HG03108 (cell line): Measurements from ENCODE around the gene NDUFA7.
"Not testable (repeated sequence)": the region's sequence is repeated elsewhere in the genome, so short reads cannot be mapped to it uniquely, and the experiment has no call there.

ENCODE experiments used
- ATAC-seq: cut with Tn5 transposase; IDR thresholded peaks from one replicate; pipeline ENCODE4 v1.9.1; 2021; ENCODE audit warnings: moderate library complexity; ENCODE audit not compliant: unreplicated experiment

NDUFA7 gene

DNA sequence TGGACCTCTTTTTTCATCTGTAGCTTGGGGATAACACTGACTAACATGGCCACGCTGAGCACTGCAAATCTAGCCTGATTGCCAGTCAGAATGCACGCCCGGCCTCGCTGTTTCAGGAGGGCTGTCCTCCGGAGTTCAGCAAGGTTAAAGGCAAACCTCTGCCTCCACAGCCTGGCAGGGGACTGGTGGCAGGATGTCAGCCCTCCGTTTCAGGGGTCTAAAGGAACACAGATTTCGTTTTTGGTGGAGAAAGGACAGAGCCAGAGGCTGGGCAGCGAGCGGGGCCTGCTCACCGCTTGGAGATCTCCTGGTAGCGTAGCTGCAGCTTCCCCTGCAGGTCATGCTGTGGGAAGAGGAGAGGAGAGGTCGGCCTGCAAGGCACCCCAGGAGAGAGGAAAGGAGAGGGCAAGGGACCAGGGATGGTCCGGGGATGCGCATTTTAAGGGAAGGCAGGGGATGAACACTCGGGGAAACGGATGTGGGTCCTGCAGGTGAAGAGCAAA, 560 bp downstream of the NDUFA7 start:
- peak; percentile 17 for ATAC-seq

DNA sequence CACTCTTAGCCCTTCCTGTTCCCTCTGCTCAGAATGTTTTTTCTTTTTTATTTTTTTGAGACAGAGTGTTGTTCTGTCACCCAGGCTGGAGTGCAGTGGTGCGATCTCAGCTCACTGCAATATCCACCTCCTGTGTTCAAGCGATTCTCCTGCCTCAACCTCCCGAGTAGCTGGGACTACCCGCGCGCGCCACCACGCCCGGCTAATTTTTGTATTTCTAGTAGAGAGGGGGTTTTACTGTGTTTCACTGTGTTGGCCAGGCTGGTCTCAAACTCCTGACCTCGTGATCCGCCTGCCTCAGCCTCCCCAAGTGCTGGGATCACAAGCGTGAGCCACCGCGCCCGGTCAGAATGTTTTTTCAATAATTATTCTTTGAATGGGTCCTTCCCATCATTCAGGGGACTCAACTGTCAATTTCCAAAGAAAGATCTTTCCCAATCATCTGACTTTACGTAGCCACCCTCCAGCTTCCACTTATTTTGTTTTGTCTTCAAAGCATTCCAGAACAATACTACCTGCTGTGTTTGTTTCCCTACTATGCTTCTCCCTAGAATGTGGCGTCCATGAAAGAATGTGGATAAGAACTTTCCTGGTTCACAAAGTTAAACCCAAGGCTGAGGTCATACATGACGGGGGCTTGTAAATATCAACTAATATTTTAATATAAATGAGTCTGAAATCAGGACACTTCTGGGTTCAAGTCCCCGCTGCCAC, 1.2 kb downstream of the NDUFA7 start:
- ATAC-seq, result no peak

DNA sequence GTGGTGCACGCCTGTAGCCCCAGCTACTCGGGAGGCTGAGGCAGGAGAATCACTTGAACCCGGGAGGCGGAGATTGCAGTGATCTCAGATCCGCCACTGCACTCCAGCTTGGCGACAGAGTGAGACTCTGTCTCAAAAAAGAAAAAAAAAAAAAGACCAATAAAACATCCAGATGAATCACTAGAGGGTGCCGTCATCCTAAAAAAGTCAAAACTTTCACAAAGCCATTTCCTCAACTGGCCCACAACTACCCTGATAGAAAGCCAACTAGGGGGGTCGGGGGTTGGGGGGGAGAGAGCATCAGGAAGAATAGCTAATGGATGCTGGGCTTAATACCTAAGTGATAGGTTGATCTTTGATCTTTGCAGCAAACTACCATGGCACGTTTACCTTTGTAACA, 2.3 kb downstream of the NDUFA7 start:
- not testable (repeated sequence) for ATAC-seq

DNA sequence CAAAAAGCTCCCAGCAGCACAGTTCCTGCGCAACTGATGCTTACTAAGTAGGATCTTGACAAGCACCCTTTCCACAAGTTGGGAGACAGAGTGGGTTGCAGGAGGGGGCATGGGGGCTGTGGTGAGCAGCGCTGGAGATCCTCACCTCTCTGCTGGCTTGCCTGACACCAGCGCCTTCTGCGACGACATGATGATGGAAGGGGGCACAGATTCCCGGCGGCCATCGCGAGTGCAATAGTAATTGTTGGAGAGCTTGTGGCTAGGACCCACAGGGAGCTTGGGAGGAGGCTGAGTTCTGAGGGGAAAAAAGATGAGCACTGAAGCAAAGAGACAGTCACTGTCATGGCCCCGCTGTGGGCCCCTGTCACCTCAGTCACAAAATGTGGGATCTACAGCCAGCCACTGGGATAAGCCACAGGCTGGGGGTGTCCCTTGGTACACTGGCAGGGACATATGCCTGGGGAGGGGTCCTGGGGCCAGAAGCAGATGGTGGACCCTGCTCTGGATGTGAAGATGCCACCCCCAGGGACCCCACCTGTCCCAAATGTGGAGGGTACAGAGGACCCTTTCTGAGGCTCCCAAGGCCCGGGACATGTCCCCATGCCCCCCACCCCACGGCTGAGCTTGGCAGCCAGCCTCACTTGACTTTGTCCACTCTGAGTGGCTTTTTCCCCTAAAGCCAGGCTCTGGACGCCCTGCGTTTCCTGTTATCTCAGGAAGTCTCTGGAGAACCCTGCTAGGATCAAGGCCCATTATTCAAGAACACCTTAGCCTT, 4.6 kb downstream of the NDUFA7 start:
- ATAC-seq, result no peak

DNA sequence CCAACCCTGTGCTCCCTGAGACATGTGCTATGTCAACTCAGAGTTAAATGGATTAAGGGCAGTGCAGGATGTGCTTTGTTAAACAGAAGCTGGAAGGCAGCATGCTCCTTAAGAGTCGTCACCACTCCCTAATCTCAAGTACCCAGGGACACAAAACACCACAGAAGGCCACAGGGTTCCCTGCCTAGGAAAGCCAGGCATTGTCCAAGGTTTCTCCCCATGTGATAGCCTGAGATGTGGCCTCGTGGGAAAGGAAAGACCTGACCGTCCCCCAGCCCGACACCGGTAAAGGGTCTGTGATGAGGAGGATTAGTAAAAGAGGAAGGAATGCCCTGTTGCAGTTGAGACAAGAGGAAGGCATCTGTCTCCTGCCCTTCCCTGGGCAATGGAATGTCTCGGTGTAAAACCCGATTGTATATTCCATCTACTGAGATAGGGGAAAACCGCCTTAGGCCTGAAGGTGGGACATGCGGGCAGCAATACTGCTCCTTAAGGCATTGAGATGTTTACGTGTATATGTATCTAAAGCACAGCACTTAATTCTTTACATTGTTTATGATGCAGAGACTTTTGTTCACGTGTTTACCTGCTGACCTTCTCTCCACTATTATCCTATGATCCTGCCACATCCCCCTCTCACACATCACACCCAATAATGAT, 6.1 kb downstream of the NDUFA7 start:
- ATAC-seq, result not testable (repeated sequence)

DNA sequence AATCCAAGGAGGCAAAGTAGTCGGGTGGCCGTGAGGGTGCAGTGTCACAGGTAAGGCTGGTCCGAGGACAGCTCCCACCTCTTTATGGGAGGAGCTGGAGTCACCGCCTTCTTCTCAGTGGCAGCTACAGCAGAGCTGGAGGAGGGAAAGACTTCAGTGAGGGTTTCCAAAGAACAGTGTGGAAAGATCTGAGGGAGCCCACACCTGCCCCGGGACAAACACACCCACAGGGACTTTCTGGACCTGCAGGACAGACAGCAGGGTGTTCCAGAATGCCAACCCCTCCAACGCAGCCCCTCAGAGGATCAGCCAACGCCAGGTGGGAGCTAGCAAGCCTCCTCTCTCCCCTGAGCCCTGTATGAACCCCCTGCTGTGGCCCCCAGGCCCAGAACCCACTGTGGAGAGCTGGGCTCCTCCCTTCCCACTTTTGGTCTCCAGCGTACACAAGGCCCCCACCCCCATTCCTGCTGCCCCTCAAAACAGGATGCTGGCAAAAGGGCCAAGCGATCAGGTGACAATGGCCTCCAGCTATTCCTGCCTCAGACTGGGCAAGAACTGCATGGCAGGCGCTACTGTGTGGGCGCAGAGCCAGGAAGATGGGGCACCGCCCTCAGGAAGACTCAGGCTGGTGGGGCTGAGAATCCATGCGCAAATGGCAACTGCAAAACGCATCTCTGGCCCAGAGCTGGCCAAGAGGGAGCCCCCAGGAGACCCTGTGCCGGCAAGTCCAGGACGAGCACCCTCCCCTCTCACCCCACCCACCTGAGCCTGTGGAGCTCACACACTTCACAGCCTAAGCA, 9.5 kb downstream of the NDUFA7 start:
- ATAC-seq, result no peak

DNA sequence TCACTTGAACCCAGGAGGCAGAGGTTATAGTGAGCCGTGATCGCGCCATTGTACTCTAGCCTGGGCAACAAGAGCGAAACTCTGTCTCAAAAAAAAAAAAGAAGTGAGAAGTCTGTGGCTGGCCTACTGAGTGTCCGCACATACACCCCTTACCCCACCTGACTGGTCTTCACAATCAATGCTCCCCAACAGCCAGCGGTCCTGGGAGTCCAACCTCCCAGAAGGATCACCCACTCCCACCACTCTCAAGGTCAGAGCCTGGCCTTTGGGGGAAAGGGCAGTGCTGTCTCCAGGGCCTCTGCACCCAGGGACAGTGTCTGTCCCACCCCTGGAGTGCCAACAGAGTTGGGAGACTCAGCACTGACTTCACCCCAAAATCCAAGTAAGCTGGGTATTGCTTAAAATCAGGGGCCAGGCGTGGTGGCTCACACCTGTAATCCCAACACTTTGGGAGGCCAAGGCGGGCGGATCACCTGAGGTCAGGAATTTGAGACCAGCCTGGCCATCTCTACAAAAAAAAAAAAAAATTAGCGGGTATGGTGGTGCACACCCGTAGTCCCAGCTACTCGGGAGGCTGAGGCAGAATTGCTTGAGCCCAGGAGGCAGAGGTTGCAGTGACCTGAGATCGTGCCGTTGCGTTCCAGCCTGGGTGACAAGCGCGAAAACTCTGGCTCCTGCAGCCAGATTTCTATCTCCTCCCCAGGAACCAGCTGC, 10.7 kb downstream of the NDUFA7 start:
- ATAC-seq, result no peak

DNA sequence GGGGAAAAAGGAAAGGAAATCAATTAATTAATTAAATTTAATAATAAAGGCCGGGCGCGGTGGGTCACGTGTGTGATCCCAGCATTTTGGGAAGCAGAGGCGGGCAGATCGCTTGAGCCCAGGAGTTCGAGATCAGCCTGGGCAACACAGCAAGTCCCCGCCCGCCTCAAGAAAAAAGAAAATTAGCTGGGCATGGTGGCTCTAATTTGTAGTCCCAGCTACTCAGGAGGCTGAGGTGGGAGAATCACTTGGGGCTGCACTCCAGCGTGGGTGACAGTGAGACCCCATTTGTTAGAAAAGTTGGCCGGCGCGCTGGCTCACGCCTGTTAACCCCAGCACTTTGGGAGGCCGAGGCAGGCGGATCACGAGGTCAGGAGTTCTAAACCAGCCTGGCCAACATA, 12.3 kb downstream of the NDUFA7 start:
- ATAC-seq, result no peak

DNA sequence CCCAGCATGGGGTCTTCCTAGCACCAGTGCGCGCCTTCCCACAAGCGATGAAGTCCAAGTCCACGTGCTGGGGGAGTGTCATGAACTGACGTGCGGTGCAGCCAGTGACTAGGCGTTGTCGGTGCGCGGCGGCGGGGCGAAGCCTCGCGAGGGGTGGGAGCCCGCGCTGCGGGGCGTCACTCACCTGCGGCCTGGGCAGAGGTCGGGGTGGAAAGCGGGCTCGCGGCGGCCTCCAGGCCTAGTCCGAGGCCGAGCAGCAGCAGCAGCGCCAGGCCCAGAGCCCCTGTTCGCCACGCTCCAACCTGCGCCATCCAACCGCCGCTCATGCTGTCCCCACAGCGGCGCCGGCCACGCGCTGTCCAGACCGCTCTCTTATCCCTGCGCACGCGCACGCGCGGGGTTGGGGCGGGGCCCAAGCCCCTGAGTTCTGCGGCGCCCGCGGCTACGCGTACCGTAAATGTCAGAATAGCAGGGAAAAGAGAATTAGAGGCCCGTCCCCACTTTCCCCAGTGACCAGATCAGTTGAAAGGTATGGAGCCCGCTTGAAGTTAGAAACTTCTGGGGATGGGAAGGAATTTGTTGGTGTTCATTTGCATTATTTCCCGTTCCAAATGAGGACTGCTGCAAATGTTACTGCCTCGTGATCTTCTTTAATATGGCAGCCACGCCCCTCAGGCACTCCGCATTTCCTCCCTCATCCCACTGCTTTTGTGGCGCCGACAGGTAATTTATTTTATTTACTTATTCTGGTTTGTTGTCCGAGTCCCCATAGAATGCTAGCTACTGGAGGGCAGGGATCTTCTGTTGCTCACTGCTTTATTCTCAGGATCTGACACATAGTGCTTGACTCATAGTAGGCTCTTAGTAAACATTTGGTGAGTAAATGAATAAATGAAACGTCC, 13.0 kb downstream of the NDUFA7 start, which contains the start of gene CD320:
Gene CD320 (minus strand): TSS at position 394 of the 902 bp plus-strand sequence. CDS start 68 bp downstream, at position 326.
- peak; percentile 77 for ATAC-seq

DNA sequence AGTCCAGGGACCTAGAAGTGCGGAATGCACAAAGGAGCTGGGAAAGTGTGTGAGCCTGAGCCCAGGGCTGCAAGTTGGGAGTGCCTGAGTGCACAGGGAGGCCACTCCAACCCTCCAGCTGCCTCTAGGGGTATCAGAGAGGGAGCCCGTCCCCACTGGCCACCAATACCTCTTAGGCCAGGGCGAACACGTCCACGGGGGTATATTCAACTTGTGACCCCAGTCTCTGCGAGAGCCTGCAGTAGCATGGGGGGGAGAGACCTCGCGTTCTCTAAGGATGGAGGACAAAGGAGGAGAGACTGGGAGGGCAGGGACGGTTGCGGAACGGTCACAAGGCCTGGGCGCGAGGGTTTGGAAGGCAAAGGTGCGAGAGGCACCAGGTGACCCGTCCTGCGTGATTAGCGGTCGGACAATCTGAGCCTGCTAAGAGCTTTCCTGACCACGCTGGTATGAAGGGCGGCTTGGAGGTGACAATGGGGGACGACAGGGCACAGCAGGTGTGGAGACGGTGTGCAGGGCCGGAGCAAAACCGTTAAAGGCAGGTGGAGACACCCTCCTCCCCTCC, 13.7 kb downstream of the NDUFA7 start:
- ATAC-seq, result no peak

DNA sequence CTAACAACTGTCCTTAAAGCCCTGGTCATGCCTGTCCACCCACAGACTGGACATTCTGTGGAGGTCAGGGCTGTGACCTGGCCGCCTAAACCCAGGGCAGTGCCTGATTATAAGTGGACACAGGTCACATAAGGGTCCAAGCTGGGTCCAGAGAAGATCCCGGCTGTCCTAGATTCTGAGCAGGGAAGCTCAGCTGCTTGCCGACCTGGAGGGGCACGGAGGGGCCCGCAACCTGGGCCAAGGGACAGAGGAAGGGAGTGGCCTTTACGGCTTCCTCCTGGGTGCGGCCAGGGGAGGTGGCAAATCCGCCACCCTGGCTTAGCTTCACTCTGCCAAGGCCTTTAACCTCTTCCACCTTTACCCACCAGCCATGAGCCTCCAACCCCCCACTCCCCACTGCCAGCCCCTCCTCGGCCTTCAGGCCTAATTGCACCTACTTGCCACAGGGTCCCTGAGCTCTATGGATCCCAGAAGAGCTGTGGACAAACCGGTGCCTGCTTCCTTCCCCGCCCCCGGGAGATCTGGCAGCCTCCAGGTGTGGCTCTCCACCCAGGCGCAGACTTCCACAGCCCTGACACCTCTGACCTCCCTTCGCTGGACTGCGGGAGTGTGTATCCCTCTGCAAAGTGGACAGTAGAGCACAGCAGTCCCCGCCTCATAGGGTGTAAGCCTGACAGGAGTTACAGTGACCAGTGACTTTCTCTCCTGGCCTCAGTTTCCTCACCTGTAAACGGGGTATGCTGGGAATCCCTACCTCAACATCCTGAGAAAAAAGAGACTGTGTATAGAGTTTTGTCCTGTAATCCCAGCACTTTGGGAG, 14.7 kb downstream of the NDUFA7 start:
- ATAC-seq, result no peak

DNA sequence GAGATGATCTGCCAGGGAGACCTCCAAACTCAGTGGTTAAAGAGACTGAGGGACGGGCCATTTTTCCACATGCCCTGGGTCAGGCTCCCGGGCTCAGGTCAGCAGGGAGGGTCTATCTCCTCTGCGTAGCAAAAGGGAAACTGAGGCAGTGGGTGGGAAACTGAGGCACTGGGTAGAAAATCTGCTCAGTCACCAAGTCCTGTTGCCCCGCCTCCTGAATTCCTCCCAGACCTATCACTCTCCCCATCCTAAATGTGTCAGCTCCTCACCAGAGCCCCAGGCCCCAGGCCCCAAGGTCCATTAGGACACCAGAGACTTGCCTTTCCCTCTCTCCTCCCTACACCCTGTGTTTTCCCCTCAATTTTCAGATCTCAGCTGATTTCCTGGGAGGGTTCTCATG, 15.4 kb downstream of the NDUFA7 start:
- no peak for ATAC-seq

DNA sequence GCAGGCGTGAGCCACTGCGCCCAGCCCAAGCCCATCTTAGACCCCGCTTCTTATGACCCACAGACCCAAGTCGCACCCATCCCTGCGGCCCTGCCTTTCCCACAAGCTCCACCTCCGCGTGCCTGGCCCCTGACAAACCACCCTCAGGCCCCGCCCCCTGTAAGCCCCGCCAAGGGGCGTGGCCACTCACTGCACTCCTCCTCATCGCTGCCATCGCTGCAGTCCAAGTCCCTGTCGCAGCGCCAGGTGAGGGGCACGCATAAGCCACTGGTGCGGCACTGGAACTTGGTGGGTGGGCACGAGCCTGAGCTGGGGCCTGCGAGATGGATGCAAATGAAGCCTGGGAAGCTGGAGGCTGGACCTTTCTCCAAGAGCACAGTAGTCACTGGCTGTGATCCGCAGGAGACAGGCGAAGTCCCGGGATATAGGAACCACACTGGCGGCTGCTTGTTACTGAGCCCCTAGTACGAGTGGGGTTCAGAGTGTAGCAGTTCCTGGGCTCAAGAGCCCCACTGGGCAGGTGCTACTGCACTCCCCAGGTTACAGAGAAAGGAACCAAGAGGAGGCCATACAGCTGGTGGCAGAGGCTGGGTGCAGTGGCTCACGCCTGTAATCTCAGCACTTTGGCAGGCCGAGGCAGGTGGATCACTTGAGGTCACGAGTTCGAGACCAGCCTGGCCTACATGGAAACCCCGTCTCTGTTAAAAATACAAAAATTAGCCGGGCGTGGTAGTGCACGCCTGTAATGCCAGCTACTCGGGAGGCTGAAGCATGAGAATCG, 16.1 kb downstream of the NDUFA7 start:
- ATAC-seq, result no peak

DNA sequence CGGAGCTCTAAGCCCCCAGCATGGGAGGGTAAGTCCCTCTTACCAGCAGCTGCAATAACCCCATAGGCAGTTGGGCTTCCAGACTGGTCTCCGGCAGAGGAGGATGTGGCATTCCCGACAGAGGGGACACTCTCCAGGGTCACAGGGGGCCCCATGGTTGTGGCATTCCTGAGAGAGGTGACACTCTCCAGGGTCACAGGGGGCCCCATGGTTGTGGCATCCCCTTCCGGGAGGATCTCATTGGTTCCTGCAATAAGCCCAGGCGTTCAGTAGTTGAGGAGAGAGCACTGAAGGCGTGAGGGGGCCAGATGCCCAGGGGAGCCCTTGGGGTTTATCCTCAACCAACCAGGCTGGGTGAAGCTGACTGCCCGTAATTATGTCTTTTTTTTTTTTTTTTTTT, 18.4 kb downstream of the NDUFA7 start:
- no peak for ATAC-seq

DNA sequence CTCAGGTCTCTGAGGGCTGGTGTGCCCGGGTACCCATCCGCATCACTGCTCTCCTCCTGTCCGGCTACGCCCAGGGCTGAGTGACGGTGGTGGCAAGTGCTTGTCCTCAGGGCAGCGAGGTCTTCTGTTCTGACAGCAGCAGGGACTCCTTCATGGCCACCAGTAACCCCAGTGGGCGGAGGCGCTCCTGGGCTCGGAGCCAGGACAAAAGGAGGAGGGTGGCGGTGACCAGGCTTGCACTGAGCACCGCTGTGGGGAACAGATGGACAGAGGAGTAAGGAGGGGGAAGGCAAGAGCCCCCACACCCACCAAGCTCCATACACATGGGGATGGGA, 18.9 kb downstream of the NDUFA7 start:
- no peak for ATAC-seq

DNA sequence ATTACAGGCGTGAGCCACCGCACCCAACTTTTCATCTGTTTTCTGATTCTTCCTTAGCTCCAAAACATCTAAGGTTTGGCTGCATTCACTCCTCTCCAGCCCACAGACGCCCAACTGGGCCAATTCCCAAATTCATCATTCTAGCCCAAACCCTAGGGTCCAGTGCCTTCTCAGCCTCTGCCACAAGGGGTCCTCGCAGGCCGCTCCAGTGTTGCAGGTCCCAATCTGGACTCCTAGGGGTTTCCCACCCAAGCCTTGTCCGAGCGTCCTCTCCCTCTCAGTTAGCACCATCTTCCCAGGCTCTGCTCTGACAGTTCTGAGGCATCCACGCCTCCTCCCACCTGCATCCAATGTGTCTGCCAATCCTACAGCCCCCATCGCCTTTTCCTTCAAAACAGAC, 29.8 kb downstream of the NDUFA7 start:
- ATAC-seq, result not testable (repeated sequence)

DNA sequence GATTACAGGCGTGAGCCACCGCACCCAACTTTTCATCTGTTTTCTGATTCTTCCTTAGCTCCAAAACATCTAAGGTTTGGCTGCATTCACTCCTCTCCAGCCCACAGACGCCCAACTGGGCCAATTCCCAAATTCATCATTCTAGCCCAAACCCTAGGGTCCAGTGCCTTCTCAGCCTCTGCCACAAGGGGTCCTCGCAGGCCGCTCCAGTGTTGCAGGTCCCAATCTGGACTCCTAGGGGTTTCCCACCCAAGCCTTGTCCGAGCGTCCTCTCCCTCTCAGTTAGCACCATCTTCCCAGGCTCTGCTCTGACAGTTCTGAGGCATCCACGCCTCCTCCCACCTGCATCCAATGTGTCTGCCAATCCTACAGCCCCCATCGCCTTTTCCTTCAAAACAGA, 44.7 kb downstream of the NDUFA7 start:
- ATAC-seq, result not testable (repeated sequence)
